ENCODE measurements around the gene MT1B.

DNA sequence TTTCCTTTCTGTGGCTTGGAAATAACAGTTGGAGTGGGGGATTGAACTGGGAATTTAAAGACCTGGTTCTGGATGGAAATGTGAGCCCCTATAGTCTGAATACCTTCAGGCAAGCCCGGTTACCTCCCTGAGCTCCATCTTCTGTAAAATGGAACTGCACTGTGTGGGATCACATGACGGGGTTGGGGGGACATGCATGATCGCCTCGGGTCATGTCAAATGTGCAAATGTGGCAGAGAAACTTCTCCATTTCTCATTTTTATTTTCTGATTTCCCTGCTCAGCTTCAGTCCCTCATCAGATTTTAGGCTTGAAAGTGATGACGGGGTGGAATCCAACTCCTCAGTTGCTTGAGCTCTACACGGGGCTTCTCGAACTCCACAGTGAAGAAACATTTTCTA, 1.5 kb downstream of the MT1B start:
- no peak for TF ChIP-seq CTCF (IDR thresholded peaks at IDR 0.05; ENCODE audit: poor library complexity)
- TF ChIP-seq EZH2 (IDR thresholded peaks at IDR 0.05; ENCODE audit: borderline replicate concordance), result no peak
- no peak for TF ChIP-seq EZH2phosphoT487 (IDR thresholded peaks at IDR 0.05; ENCODE audit: low read depth, severe bottlenecking, unreplicated experiment)

Data from hepatocyte (in vitro differentiated cells).